Activated B cell treated with CpG ODN at 0.5 μM for 24 hours (primary cell): ENCODE data around the gene NAA25. TPM values are rescaled to one million over a fixed set of nuclear protein-coding genes. Genes with fewer than 3 reads are reported as not detected.
"Not testable (repeated sequence)": the region's sequence is repeated elsewhere in the genome, so short reads cannot be mapped to it uniquely, and the experiment has no call there.

Experiments
- ATAC-seq: fragments of 200-7000 bp; cut with Tn5 transposase; one replicate; pipeline ENCODE4 v1.10.0; 2021; ENCODE audit warnings: low read depth, mild to moderate bottlenecking, moderate library complexity
- CTCF ChIA-PET: fragments of 350-600 bp; sonication (Branson Sonifier 250); formaldehyde crosslinking; loops from one replicate; lab custom pipeline; 2021; ENCODE audit warnings: antibody characterized with exemption; lab: Charles Lee
- POLR2A ChIA-PET: fragments of 350-600 bp; sonication (Branson Sonifier 250); formaldehyde crosslinking; loops from one replicate; lab custom pipeline; 2021; ENCODE audit warnings: antibody characterized with exemption; lab: Charles Lee
- DNase-seq: peaks from one replicate; pipeline ENCODE4 v3.0.0; 2022
- H3K27ac Mint-ChIP-seq: one replicate; pipeline ENCODE4 v1.8.0; 2020; ENCODE audit warnings: mixed read lengths
- H3K27me3 Mint-ChIP-seq: one replicate; pipeline ENCODE4 v1.8.0; 2021; ENCODE audit warnings: mixed read lengths
- H3K36me3 Mint-ChIP-seq: one replicate; pipeline ENCODE4 v1.8.0; 2021; ENCODE audit warnings: low read depth, mixed read lengths
- H3K4me1 Mint-ChIP-seq: one replicate; pipeline ENCODE4 v1.8.0; 2021; ENCODE audit warnings: mixed read lengths
- H3K4me3 Mint-ChIP-seq: one replicate; pipeline ENCODE4 v1.8.0; 2020; ENCODE audit warnings: mild to moderate bottlenecking, mixed read lengths
- H3K9me3 Mint-ChIP-seq: one replicate; pipeline ENCODE4 v1.8.0; 2020; ENCODE audit warnings: mixed read lengths
- intact Hi-C: fragments of 100-400 bp; cut with micrococcal nuclease; formaldehyde crosslinking; loops from one replicate; pipeline ENCODE4 v1.15.1; 2024
- total RNA-seq: library from RNA; stranded (reverse); gene quantifications from 2 replicates; pipeline ENCODE4 v1.2.3, GENCODE V29; 2022
- TF ChIP-seq, protein P1 (sequence below): fragments of 200-600 bp; IDR thresholded peaks from one replicate; pipeline ENCODE4 v1.8.0; 2022; ENCODE audit warnings: antibody characterized with exemption, mild to moderate bottlenecking

The NAA25 gene
- total RNA-seq, 1 donor from 2014 or later: 52.7 TPM

DNA sequence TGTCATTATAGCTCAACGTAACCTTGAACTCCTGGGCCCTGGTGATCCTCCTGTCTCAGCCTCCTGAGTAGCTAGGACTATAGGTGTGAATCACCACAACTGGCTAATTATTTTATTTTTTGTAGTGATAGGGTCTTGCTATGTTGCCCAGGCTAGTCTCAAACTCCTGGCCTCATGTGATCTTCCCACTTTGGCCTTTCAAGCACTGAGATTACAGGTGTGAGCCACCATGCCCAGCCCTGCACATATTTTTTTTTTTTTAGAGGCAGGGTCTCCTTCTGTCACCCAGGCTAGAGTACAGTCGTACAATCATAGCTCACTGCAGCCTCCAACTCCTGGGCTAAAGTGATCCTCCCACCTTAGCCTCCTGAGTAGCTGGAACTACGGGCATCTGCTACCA is 104.5 kb downstream of the NAA25 start:
- Mint-ChIP-seq H3K36me3 (peaks cover 3% of the 10 kb centered on the region), H3K9me3 (no peaks in the 10 kb centered on the region), H3K4me1 (peaks cover 47% of the 10 kb centered on the region), H3K27ac (no peak overlapping the region), H3K27me3 (peaks cover 5% of the 10 kb centered on the region), H3K4me3 (no peak overlapping the region)
- ATAC-seq (no peak), DNase-seq (no peak)
- TF ChIP-seq, protein P1, sequence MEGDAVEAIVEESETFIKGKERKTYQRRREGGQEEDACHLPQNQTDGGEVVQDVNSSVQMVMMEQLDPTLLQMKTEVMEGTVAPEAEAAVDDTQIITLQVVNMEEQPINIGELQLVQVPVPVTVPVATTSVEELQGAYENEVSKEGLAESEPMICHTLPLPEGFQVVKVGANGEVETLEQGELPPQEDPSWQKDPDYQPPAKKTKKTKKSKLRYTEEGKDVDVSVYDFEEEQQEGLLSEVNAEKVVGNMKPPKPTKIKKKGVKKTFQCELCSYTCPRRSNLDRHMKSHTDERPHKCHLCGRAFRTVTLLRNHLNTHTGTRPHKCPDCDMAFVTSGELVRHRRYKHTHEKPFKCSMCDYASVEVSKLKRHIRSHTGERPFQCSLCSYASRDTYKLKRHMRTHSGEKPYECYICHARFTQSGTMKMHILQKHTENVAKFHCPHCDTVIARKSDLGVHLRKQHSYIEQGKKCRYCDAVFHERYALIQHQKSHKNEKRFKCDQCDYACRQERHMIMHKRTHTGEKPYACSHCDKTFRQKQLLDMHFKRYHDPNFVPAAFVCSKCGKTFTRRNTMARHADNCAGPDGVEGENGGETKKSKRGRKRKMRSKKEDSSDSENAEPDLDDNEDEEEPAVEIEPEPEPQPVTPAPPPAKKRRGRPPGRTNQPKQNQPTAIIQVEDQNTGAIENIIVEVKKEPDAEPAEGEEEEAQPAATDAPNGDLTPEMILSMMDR: no peak
- ChIA-PET CTCF (interaction anchor here (1.0 kb wide), 1 partner anchor 10 kb away, joined by 3 read pairs; no protein-coding TSS in a partner anchor), POLR2A (interaction anchor here (5.1 kb wide), 1 partner anchor 9 kb away, joined by 98 read pairs; the partner anchor contains the start of genes ERP29 and TMEM116)
- intact Hi-C loops: no loop called here

DNA sequence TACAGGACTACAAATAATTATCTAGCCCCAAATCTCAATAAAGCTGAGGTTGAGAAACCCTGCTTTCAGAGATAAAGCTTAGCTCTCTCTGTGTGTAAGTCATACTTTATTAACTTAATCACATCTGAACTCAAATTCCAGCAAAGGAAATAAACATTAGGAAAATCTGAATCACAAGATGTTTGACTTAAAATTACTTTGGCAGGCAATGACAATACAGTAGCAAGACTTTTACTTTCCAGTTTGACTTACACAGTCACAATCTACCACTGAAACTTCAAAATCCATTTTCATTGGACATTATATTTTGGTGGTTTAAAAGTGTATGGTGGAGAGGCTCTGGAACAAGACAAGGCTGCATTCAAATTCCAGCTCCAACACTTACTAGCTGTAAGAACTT is 107.0 kb downstream of the NAA25 start:
- Mint-ChIP-seq H3K27ac (no peak overlapping the region), H3K4me1 (peaks cover 38% of the 10 kb centered on the region), H3K27me3 (peaks cover 9% of the 10 kb centered on the region), H3K36me3 (peaks cover 3% of the 10 kb centered on the region), H3K9me3 (no peaks in the 10 kb centered on the region), H3K4me3 (no peak overlapping the region)
- TF ChIP-seq, protein P1: no peak
- intact Hi-C loops: no loop called here
- ChIA-PET POLR2A (interaction anchor here (5.1 kb wide), 1 partner anchor 12 kb away, joined by 98 read pairs; the partner anchor contains the start of genes ERP29 and TMEM116), CTCF (no interaction called here)
- no peak for DNase-seq
- no peak for ATAC-seq

DNA sequence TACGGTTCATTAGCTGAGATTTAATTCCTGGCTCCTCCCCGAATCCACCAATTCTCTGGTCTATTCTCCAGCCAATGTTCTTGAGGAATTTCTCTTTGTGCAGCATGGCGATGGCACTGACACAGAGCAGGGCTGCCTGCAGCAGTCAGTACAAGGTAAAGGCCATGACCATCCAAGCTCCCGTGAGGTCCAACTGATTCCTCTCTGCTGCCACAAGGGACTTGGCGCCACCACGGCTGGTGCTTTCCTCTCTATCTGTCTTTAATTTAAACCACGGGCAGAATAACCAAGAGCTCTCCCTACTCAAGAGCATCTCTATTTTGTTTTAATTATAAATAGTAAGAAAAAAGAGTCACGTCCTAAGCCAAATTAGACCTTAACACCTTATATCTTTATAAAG is 107.8 kb downstream of the NAA25 start:
- Mint-ChIP-seq H3K4me3 (no peak overlapping the region), H3K36me3 (peaks cover 3% of the 10 kb centered on the region), H3K27ac (no peak overlapping the region), H3K4me1 (peaks cover 39% of the 10 kb centered on the region), H3K9me3 (no peaks in the 10 kb centered on the region), H3K27me3 (peaks cover 9% of the 10 kb centered on the region)
- TF ChIP-seq, protein P1: no peak
- ChIA-PET POLR2A (interaction anchor here (5.1 kb wide), 1 partner anchor 13 kb away, joined by 98 read pairs; the partner anchor contains the start of genes ERP29 and TMEM116), CTCF (no interaction called here)
- no peak for ATAC-seq
- no peak for DNase-seq
- intact Hi-C loops: no loop called here

DNA sequence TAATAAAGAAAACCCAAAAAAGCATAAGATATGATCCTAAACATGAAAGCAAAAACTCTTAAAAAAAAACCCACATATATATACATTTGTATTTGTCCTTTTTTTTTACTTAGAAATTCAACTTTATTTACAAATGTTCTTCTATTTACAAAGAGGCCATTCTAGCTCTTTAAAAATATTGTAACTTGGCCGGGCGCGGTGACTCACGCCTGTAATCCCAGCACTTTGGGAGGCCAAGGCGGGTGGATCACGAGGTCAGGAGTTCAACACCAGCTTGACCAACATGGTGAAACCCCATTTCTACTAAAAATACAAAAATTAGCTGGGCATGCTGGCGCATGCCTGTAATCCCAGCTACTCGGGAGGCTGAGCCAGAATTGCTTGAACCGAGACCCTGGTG is 109.5 kb downstream of the NAA25 start:
- ATAC-seq, H3K27ac Mint-ChIP-seq, DNase-seq, H3K36me3 Mint-ChIP-seq, H3K27me3 Mint-ChIP-seq, POLR2A ChIA-PET, H3K9me3 Mint-ChIP-seq, intact Hi-C loops, H3K4me3 Mint-ChIP-seq: not testable (repeated sequence)
- H3K4me1 Mint-ChIP-seq: peaks cover 49% of the 10 kb centered on the region
- CTCF ChIA-PET: interaction anchor here (0.7 kb wide), 1 partner anchor 15 kb away, joined by 3 read pairs; the partner anchor contains the start of gene ERP29

DNA sequence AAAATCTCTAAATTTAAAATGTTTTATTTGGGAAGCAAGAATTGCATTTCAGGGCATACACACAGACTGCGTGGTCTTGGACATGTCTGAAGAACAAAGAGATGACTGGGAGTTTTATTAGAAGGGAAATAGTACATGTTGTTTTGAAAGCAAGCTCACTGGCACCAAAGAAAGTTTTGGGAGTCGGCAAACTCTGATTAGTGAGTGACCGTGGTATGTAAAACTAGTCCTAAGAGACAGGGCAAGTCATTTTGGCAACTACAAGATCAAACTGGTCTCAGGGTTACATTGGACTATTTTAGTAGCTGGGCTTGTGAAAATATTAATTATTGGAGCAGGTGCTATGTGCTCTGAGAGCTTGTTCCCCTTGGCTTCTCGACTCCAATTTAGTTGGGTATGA is 110.6 kb downstream of the NAA25 start:
- ATAC-seq: no peak
- Mint-ChIP-seq H3K36me3 (peaks cover 3% of the 10 kb centered on the region), H3K4me1 (peaks cover 56% of the 10 kb centered on the region), H3K4me3 (no peak overlapping the region), H3K27ac (no peak overlapping the region), H3K9me3 (no peaks in the 10 kb centered on the region), H3K27me3 (peaks cover 9% of the 10 kb centered on the region)
- intact Hi-C loops: no loop called here
- CTCF ChIA-PET: no interaction called here
- POLR2A ChIA-PET: interaction anchor here (1.0 to 1.9 kb wide), 2 partner anchors 15 to 17 kb away, joined by 3 to 9 read pairs; partner anchors contain the start of genes ERP29 and TMEM116
- no peak for DNase-seq
- TF ChIP-seq, protein P1: no peak
